HG03342 (cell line): ENCODE data around the gene PLSCR4.
"Not testable (repeated sequence)": the region's sequence is repeated elsewhere in the genome, so short reads cannot be mapped to it uniquely, and the experiment has no call there.

Experiments used
- ATAC-seq: cut with Tn5 transposase; IDR thresholded peaks from one replicate; pipeline ENCODE4 v1.9.1; 2021; ENCODE audit warnings: mild to moderate bottlenecking, moderate library complexity; ENCODE audit not compliant: unreplicated experiment

PLSCR4 gene, protein sequence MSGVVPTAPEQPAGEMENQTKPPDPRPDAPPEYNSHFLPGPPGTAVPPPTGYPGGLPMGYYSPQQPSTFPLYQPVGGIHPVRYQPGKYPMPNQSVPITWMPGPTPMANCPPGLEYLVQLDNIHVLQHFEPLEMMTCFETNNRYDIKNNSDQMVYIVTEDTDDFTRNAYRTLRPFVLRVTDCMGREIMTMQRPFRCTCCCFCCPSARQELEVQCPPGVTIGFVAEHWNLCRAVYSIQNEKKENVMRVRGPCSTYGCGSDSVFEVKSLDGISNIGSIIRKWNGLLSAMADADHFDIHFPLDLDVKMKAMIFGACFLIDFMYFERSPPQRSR

DNA sequence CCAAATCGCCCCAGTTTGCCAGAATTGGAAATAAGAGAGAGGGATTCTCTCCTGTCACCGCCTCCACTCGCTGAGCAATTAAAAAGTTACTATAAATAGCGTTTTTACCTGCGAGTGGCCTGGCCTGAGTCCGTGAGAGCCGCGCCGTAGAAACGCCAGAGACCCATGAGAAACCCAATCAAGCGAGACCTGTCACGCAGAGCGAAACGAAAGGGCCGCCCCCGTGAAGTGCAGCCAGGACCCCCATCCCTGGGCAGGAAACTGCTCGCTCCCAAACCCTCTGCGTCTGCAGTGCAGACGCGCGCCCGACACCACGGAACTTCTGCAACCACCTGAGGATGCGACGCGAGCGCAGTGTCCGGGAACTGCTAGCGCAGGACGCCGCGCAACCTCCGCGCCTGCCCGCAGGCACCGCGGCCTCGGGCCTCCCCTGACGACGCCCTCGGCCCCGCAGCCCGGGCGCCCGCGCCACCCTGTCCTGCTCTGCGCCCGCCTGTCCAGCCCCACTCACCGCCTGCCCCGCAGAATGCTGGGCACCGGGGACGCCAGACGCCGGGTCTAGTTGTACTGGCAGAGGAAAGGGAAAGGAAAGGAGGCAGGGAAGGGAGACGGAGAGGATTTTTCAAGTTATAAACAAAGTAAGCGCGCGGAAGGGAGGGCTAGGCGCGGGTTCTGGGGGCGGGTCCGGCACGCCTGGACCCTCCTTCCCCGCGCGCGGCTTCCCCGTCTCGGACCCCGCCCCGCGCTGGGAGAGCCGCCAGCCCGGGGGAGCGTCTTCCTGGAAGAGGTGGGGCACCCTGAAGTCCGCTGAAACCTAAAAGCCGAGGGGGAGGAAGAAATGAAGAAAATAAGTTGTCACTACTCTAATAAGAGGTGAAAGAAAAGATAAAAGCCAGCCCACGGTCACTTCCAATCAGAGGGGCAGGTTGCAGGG lies at the start of gene PLSCR4:
PLSCR4 (minus strand) TSS at position 657 of the 934 bp plus-strand sequence. CDS start 29,034 bp downstream, outside the sequence.
- peak; percentile 68 for ATAC-seq

DNA sequence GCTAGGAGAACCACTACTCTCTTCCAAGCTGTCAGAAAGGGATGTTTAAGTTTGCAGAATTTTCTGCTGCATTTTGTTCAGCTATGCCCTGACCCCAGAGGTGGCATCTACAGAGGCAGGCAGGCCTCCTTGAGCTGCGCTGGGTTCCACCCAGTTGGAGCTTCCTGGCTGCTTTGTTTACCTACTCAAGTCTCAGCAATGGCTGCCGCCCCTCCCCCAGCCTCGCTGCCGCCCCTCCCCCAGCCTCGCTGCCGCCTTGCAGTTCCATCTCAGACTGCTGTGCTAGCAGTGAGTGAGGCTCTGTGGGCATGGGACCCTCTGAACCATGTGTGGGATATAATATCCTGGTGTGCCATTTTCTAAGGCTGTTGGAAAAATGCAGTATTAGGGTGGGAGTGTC lies 42.5 kb upstream of the PLSCR4 start:
- not testable (repeated sequence) for ATAC-seq

DNA sequence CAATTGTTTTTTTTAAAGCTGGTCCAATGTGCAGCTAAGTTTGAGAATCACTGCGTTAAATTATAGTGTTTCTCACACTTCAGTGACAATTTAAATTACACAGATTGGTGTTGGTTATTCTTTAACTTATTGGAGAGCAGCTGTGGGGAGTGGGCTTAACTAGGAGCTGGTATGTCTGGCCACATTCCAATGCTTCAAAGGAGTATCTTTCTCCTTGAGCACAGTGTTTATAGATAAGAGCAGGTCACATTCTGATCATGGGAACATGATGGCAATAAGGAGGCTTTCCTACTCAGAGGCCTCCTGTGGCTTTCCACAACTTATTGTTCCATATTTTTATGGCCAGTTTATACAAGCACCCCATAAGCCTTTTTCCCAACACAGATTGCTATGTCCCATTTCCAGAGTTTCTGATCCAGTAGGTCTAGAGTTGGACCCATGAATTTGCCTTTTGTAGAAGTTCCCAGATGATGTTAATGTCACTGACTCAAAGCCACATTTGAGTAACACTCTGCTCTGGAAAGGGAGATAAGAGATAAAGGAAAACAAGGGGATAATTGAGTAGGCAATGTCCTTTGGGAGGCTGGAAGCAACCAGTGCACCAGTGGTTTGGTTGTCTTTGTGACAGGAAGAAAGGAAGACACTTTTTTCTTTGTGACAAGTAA lies 33.0 kb upstream of the PLSCR4 start:
- ATAC-seq: no peak

DNA sequence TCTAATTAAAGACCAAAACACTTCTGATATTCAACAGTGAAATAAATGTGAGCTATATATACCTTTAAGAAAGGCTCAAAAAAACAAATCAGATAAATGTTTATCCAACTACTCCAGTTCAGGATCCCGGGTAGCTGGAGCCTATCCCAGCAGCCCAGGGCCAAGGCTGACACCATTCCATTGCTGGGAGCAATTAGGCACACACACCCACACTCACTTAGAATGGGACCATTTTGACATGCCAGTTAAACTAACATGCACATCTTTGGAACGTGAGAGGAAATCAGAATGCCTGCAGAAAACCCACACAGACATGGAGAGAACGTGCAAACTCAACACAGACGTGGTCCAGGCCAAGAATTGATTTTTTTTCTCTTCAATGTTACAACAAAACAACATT lies 30.0 kb upstream of the PLSCR4 start:
- ATAC-seq: no peak

DNA sequence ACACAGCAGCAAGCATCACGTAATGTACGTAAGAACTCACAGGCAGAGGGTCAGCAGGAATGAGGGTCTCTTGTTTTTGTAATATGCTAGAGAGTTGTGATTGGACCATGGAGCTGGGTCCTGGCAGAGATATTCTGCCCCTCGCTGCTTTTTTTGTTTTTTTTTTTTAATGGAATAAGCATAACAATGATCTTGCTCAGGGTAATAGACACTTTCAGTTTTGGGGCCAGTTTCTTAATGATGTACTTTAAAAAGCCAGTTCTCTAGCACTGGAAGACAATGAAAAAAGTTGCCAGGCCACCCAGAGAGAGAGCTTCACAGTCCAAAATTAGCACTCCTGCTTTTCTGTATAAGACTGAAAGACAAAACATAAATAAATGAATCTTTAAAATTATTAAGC lies 29.0 kb upstream of the PLSCR4 start:
- no peak for ATAC-seq

DNA sequence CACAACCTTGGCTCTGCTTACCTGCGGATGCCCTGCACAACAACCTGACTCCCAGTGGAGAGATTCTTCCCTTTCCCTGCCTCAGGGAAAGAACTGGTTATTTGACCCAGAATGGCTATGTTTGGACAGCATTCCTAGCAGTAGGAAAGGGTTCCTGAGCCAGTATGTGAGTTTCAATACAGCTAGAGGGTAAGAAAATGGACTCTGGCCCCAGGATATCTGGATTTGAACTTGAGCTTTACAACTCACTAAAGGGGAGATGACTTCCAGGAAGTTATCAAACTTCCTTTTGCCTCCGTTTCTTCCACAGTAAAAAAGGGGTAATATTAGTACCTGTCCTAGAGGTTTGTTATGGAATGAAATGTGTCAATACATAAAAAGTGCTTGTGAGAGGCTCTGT lies 28.1 kb upstream of the PLSCR4 start:
- no peak for ATAC-seq

DNA sequence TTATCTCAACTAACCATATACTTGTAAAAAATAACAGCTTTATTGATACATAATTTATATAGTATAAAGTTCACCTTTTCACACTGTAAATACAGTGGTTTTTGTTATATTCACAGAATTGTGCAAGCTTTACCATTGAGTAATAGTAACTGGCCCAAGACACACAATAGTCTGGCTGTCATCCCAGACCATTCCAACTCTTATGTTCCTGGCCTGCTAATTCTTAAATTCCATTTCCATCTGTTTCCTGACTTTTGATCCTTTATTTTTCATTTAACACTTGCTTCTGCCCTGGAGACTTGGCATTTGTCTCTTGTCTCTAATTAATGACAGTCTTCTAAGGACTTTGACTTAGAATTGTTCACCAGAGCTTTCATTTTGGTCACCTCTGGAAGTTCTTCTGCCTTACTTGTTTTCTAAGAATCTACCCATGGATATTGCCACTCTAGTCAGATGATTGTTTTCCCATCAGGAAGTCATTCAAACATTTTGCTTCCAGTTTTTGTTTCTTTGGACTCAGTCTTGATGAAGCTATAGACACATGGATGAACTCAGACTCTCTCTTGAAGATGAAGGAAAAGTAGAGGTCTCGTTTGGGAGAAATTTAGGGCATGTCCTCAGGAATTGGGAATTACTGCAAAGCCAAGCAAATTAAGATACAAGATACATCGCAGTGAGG lies 27.2 kb upstream of the PLSCR4 start:
- no peak for ATAC-seq

DNA sequence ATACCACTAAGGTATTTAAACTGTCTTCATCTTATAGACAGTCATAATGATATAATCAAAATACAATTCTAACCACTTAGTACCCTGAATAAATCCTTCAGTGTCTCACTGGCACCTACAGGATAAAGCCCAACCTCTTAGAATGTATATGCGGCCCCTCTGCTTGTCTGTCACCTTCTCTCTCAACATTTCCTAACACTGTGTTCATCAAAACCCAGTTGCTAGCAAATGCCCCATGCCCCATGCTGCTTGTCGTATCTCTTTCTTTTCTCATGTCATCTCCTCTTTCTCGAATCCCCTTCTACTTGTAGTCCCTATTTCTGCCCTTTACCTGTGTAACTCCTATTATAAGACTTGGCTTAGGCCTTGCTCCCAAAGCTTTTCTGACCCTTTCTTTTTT lies 24.6 kb upstream of the PLSCR4 start:
- ATAC-seq: no peak

DNA sequence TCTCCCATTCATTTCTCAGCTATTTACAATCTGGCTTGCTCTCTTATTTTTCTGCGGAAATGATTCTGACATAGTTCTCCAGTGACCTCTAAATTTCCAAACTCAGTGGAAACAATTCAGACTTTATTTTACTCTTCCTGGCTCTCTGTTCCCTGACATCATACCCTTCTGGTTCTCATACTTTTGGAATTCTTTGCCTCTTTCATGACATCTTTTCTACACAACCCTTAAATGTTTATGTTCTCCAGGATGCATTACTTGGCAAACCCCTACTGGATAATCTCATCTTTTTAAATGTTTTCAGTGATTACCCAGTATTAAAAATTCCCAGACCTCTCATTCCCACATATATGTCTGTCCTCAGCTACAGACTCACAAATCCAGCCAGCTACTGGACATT lies 23.9 kb upstream of the PLSCR4 start:
- no peak for ATAC-seq

DNA sequence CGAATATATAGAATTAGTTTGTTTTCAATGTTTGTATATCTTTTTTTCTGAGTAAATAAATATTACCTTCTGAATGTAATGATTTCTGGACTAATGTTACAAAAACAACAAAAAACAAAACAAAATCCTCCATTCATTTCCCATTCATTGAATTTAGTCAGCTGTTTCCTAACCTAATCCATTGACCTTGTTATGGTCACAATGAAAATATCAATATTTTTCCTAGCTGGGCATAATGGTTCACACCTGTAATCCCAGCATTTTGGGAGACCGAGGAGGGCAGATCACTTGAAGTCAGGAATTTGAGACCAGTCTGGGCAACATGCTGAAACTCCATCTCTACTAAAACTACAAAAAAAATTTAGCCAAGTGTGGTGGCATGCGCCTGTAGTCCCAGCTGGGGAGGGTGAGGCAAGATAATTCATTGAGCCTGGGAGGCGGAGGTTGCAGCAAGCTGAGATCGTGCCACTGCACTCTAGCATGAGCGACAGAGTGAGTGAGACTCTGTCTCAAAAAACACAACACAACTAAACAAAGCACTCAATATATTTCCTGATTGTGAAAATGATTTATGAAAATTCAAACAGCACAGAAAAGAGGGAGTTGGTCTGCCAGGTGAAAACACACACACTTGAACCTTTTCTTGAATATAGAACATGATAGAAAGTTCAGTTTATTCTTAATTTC lies 23.0 kb upstream of the PLSCR4 start:
- no peak for ATAC-seq

DNA sequence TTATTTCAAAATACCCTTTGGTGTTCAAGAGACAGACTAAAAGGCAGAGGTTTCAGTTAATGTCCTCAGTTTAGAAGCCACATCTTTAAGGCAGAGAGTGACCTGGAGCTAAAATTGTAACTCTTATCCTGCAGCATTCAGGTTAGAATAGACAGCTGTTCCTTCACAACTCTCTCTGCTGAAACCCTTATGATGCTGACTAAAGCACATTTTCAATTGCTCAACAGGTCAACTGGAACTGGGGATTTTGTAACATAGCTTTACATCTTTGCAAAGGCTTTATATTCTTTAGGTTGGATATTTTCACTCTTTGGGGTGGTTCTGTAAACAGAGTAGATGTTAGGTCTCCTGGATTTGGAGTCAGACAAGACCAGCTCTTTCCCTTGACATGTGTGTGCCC lies 20.3 kb upstream of the PLSCR4 start:
- ATAC-seq: no peak

DNA sequence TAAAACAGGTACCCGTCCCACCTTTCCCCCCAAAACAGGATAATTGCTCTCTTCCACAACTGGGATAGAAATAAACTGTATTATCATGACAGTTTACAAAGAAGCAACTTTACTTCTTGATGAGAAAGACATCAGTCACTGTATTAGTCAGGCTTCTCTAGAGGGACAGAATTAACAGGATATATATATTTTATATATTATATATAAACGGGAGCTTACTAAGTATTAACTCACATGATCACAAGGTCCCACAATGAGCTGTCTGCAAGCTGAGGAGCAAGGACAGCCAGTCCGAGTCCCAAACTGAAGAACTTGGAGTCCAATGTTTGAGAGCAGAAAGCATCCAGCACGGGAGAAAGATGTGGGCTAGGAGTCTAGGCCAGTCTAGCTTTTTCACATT lies 18.4 kb upstream of the PLSCR4 start:
- ATAC-seq: no peak

DNA sequence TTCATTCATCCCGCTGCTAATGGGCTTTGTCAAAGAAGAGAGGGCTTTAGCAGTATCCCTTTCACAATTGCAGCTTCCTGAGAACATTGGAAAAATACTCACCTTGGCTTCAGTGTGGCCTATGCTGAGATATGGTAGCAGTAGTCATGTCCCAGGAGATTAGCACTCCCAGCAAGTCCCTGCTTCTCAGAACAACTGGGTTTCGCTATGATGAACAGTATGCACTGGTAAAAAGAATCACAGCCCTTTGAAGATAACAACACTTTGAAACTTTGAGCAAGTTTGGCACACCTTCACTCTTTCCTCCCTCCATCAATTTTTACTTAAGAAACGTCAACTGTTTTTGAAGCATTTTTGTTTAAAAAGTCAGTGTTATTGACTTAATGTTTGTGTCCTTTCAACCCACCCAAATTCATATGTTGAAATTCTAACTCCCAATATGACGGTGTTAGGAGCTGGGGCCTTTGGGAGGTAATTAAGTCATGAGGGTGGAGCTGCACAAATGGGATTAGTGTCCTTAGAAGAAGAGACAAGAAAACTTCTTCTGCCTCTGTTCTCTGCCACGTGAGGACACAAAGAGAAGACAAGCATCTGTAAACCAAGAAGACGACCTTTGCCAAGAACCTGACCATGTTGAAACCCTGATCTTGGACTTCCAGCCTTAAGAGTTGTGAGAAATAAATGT lies 17.8 kb upstream of the PLSCR4 start:
- ATAC-seq: no peak

DNA sequence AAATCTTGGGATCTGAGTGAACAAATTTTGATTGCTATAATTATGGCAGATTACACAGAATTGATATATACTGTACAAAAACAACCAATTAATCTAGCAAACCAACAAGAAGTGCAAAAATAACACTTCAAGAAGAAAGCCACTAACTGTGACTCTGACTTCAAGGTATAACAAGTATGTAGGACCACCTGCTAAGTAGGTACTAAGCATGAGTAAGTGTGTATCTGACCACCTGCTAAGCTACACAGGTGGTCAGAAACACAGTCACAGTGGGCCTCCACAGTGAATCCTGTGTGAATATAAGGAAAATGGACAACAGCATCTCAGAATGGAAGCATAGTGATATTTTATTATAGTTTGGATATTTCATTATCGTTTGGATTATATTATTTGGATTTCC lies 14.8 kb upstream of the PLSCR4 start:
- ATAC-seq: no peak

DNA sequence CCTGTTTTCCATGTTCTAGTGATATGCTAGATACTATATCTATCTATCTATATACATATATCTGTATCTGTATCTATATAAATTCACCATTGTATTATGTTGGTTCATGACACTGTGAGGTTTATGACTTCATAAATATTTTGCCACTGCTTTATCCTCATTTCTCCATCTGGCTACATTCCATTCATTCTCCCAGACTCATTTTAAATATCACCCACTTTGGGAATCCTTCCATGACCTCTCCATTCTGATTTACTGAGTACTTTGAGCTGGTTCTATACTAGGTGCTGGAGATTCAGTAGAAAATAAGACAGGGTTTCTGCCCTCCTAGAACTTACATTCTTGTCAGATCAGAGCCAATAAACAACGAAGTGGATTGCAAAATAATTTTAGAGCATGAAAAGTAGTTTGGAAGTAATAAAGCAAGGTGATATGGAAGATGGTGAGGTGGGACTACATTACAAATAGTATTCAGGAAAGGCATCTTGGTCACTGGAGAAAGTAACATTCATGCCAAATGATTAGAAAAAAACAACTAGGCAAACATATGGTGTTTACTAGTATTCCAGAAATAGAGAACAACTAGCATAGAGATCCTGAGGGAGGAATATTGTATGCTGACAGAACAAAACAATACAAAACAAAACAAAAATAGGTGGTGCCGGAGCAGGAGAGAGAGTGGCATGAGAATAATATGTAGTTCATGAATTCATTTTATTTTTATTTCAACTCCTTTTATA lies 11.6 kb upstream of the PLSCR4 start:
- no peak for ATAC-seq

DNA sequence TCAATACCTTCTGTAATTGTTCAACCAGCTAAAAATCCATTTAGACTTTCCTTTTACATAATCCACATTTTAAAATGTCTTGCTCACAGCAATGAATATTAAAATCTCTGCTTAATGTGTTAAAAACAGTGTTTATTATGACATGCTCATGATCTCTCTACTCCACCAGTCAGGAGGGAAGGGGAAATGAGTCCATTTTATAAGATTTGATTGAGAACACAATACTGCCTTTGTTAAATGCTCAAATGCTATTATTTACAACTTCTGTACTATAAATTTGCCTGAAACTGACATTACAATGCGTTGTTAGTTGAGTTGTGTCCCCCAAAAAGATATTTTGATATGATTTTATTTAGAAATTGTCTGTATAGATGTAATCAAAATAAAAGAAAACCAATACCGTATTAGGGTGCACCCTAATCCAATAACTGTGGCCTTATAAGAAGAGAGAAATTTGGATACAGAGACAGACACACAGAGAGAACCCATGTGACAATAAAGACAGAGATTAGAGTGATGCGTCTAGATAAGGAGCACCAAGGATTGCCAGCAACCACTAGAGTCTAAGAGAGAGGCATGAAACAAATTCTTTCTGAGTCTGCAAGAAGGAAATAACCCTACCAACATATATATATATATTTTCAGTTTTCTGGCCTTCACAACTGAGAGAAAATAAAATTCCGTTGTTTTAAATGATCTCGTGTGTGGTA lies 9.1 kb upstream of the PLSCR4 start:
- no peak for ATAC-seq

DNA sequence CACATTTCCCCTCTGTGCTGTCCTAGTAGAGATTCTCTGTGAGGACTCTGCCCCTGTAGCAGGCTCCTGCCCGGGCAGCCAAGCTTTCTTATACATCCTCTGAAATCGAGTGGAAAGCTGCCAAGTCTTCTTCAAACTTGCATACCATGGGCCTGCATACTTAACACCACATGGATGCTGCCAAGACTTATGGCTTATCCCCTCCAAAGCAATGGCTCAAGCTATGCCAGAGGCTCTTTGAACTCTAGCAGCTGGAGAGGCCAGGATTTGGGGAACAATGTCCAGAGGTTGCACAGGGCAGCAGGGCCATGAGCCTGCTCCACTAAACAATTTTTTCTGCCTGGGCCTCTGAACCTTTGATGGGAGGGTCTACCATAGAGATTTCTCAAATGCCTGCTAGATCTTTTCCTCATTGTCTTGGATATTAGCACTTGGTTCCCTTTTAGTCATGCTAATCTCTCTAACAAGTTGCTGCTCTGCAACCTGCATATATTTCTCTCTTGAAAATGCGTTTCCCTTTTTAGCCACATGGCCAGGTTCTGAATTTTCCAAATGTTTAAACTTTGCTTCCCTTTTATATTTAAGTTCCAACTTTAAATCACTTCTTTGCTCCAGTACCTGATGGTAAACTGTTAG lies 6.1 kb upstream of the PLSCR4 start:
- no peak for ATAC-seq

DNA sequence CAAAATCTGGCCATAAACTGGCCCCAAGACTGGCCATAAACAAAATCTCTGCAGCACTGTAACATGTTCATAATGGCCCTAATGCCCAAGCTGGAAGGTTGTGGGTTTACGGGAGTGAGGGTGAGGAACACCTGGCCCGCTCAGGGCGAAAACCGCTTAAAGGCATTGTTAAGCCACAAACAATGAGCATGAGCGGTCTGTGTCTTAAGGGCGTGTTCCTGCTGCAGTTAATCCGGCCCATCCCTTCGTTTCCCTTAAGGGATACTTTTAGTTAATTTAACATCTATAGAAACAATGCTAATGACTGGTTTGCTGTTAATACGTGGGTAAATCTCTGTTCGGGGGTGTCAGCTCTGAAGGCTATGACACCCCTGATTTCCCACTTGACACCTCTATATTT lies 1.5 kb upstream of the PLSCR4 start:
- ATAC-seq: not testable (repeated sequence)
